CD4-positive, alpha-beta T cell (primary cell): ENCODE data around the gene ALDH1A2. TPM values are rescaled to one million over a fixed set of nuclear protein-coding genes. Genes with fewer than 3 reads are reported as not detected.

Experiments used
- ATAC-seq: fragments of 200-7000 bp; cut with Tn5 transposase; one replicate; pipeline ENCODE4 v1.10.0; 2022; ENCODE audit warnings: mild to moderate bottlenecking; ENCODE audit not compliant: poor library complexity
- CTCF ChIA-PET: fragments of 350-600 bp; sonication (Branson Sonifier 250); formaldehyde crosslinking; loops from one replicate; lab custom pipeline; 2021; ENCODE audit warnings: antibody characterized with exemption, inconsistent platforms; lab: Charles Lee
- POLR2A ChIA-PET: fragments of 350-600 bp; sonication (Branson Sonifier 250); formaldehyde crosslinking; loops from one replicate; lab custom pipeline; 2021; ENCODE audit warnings: antibody characterized with exemption, inconsistent platforms; lab: Charles Lee
- DNase-seq, 14 experiments: peaks; one replicate each; pipeline ENCODE4 v3.0.0-alpha.2; 2013 to 2020; ENCODE audit warnings: mixed read lengths in 2 of 14
- H3K27ac ChIP-seq, 2 donors: one replicate each; pipeline versions ENCODE4 v1.5.1 to v1.7.0; 2013; ENCODE audit warnings: low read length in 2 of 2, low read depth in 1 of 2, mild to moderate bottlenecking in 1 of 2
- H3K27me3 ChIP-seq, 2 experiments: 1 replicate in 1 of 2; 2 replicates in 1 of 2; pipeline versions ENCODE4 v1.6.1 to v1.7.0; 2013; ENCODE audit warnings: low read length in 2 of 2, control low read depth in 1 of 2, mild to moderate bottlenecking in 1 of 2, moderate library complexity in 1 of 2; ENCODE audit not compliant: insufficient read depth in 2 of 2, control insufficient read depth in 1 of 2
- H3K36me3 ChIP-seq: one replicate; pipeline ENCODE4 v1.6.1; 2013; ENCODE audit warnings: low read length, control low read depth; ENCODE audit not compliant: insufficient read depth
- H3K4me1 ChIP-seq: one replicate; pipeline ENCODE4 v1.6.1; 2013; ENCODE audit warnings: low read length, control low read depth; ENCODE audit not compliant: insufficient read depth
- H3K4me3 ChIP-seq: one replicate; pipeline ENCODE4 v1.5.1; 2013; ENCODE audit warnings: mild to moderate bottlenecking, low read length, moderate library complexity
- H3K9me3 ChIP-seq, 2 experiments: 1 replicate in 1 of 2; 2 replicates in 1 of 2; pipeline versions ENCODE4 v1.6.1 to v1.7.0; 2013; ENCODE audit warnings: low read length in 2 of 2, mild to moderate bottlenecking in 2 of 2, control low read depth in 1 of 2, moderate library complexity in 1 of 2; ENCODE audit not compliant: control insufficient read depth in 1 of 2, insufficient read depth in 1 of 2
- H3K27ac Mint-ChIP-seq: one replicate; pipeline ENCODE4 v1.8.0; 2020; ENCODE audit warnings: mixed read lengths
- H3K27me3 Mint-ChIP-seq: one replicate; pipeline ENCODE4 v1.8.0; 2021; ENCODE audit warnings: mixed read lengths
- H3K36me3 Mint-ChIP-seq: one replicate; pipeline ENCODE4 v1.8.0; 2021; ENCODE audit warnings: low read depth, mixed read lengths
- H3K4me1 Mint-ChIP-seq: one replicate; pipeline ENCODE4 v1.8.0; 2021; ENCODE audit warnings: low read depth, mixed read lengths
- H3K4me3 Mint-ChIP-seq: one replicate; pipeline ENCODE4 v1.8.0; 2020; ENCODE audit warnings: mild to moderate bottlenecking, mixed read lengths
- H3K9me3 Mint-ChIP-seq: one replicate; pipeline ENCODE4 v1.8.0; 2020; ENCODE audit warnings: mixed read lengths
- CTCF ChIP-seq: fragments of 200-600 bp; IDR thresholded peaks from one replicate; pipeline ENCODE4 v1.8.0; 2022; ENCODE audit warnings: antibody characterized with exemption, mild to moderate bottlenecking
- intact Hi-C, 2 experiments: fragments of 100-400 bp; cut with DNase I in 1 of 2; cut with micrococcal nuclease in 1 of 2; formaldehyde crosslinking; loops; one replicate each; pipeline versions ENCODE4 v1.15.1 to v1.9.0; 2023 to 2025; cut with DNase I, micrococcal nuclease
- total RNA-seq, 174 experiments: library from RNA in 2 of 174; stranded (reverse) in 2 of 174; gene quantifications; one replicate each; pipeline ENCODE4 v1.2.3 and lab custom pipeline; 2021 to 2026

ALDH1A2 gene
- total RNA-seq, 2 experiments from 2014 or later, result not detected

DNA sequence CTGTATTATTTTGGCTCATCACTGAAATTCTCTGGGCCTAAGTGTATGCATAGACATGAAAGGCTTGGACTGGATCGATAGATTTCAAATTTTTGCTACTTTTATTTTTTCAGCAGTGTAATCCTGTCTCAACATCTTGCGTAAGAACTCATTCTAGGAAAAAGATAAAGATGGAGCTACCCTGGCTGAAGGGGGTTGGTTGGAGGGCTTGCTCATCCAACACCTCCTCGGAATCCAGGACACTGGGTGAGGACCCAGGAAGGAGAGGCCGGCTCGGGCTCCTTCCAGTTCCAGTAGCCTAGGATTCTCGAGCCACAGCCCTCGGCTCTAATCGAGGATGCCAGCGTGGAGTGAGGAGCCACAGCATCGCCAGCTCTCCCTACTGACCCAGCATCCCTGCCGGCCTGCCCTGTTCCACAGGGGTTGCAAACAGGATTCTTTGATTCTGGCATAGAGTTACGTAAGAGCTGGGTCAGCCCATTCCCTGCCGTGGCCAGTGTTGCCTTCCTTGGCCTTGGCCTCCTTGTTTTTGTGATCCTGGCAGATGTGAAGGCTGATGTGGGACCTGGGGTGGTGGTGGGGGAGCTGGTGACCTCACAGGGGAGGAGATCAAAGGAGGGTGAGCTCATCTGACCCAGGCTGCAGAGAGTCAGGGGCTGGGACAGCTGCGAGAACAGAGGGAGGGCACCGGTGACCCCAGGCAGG, 149.5 kb downstream of the ALDH1A2 start:
- CTCF ChIA-PET, result no interaction called here
- Histone ChIP-seq H3K9me3 (no peaks in the 10 kb centered on the region), H3K27ac (no peak overlapping the region), H3K4me1 (no peaks in the 10 kb centered on the region), H3K36me3 (no peaks in the 10 kb centered on the region), H3K27me3 (no peaks in the 10 kb centered on the region), H3K4me3 (no peak overlapping the region)
- DNase-seq (no peak), ATAC-seq (no peak)
- TF ChIP-seq CTCF, result no peak
- no peak overlapping the region for H3K27ac Mint-ChIP-seq
- peaks cover 14% of the 10 kb centered on the region for H3K27me3 Mint-ChIP-seq
- intact Hi-C loops, result no loop called here
- H3K4me3 Mint-ChIP-seq, result no peak overlapping the region
- H3K36me3 Mint-ChIP-seq, result no peaks in the 10 kb centered on the region
- no peaks in the 10 kb centered on the region for H3K9me3 Mint-ChIP-seq
- no peaks in the 10 kb centered on the region for H3K4me1 Mint-ChIP-seq
- POLR2A ChIA-PET, result no interaction called here

DNA sequence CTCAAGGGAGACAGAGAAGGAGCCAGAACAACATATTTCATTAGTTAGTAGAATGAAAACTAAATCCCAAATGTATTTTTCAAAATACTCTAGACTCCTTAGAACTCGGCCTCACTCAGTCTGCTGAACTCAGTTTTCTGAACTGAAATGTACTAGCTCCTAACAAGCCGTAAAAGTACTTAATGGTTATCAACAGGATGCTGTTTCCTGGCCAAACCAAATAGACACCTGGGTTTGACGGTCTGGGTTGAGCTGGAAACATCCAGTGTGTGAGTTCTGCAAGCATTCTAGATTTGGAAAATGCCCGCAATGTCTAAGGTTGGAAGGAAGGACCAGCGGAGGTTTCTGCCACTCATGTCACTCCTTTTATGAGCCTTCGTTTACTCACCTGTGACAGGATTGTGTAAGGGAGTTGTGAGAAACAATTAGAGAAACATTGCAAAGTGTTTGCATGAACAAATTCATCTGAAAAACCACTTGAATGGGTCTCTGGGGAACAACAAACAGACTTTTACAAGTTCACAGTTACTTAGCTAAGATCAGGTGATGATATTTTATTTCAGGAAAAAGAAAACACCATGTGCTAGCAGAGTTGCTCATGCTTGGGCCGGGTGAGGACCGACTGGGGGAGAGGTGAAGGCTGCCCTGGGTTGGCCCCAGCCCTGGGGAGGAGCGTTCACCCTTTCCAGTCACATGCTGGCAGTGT, 151.0 kb downstream of the ALDH1A2 start:
- H3K9me3 Mint-ChIP-seq, result no peaks in the 10 kb centered on the region
- Histone ChIP-seq H3K4me3 (no peak overlapping the region), H3K4me1 (no peaks in the 10 kb centered on the region), H3K27me3 (no peaks in the 10 kb centered on the region), H3K27ac (no peak overlapping the region), H3K9me3 (no peaks in the 10 kb centered on the region), H3K36me3 (no peaks in the 10 kb centered on the region)
- intact Hi-C loops, result no loop called here
- H3K27ac Mint-ChIP-seq, result no peak overlapping the region
- peaks cover 14% of the 10 kb centered on the region for H3K27me3 Mint-ChIP-seq
- DNase-seq (no peak), ATAC-seq (no peak)
- no peaks in the 10 kb centered on the region for H3K36me3 Mint-ChIP-seq
- TF ChIP-seq CTCF, result no peak
- CTCF ChIA-PET, result interaction anchor here (0.5 kb wide), 1 partner anchor 119 kb away, joined by 3 read pairs; no protein-coding TSS in a partner anchor
- no peaks in the 10 kb centered on the region for H3K4me1 Mint-ChIP-seq
- POLR2A ChIA-PET, result no interaction called here
- H3K4me3 Mint-ChIP-seq, result no peak overlapping the region

DNA sequence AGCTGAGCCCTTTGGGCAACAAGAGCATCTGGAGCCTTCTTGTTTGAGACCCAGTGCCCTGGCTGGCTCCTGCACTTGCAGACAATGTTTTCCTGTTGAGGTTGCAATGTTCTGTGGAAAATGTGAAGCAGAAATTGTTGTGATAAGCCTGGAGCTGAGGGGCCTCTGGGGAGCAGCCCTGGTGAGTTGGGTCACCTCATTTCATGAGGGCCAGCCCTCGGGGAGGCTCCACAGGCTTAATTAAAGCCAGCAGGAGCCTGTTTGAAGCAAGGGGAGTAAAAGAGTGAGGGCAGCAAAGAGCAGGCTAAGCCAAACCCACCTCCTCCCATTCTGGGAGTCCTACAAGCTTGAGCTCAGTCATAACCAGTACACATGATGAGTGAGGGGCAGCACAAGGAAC, 154.3 kb downstream of the ALDH1A2 start:
- POLR2A ChIA-PET, result no interaction called here
- no peaks in the 10 kb centered on the region for H3K4me1 Mint-ChIP-seq

More for the DNA sequence above, 154.3 kb downstream of the ALDH1A2 start:
- H3K4me3 ChIP-seq, result no peak overlapping the region
- Mint-ChIP-seq H3K4me3 (no peak overlapping the region), H3K27ac (no peak overlapping the region), H3K9me3 (no peaks in the 10 kb centered on the region), H3K27me3 (peaks cover 29% of the 10 kb centered on the region), H3K36me3 (no peaks in the 10 kb centered on the region)
- intact Hi-C loops, result no loop called here
- no peaks in the 10 kb centered on the region for H3K4me1 ChIP-seq
- DNase-seq (no peak), ATAC-seq (no peak)
- no peak overlapping the region for H3K27ac ChIP-seq
- H3K27me3 ChIP-seq, result no peaks in the 10 kb centered on the region
- TF ChIP-seq CTCF, result no peak
- H3K36me3 ChIP-seq, result no peaks in the 10 kb centered on the region
- H3K9me3 ChIP-seq, result no peaks in the 10 kb centered on the region
- CTCF ChIA-PET, result no interaction called here
